Skeletal muscle tissue (tissue), 4 donors: Measurements from ENCODE around the gene CTRB1. TPM values are rescaled to one million over a fixed set of nuclear protein-coding genes. Genes with fewer than 3 reads are reported as not detected.
"Not testable (repeated sequence)": the region's sequence is repeated elsewhere in the genome, so short reads cannot be mapped to it uniquely, and the experiment has no call there.

Experiments
- H3K27ac ChIP-seq: one replicate; pipeline ENCODE4 v1.7.0; 2013; ENCODE audit warnings: mild to moderate bottlenecking, low read depth, low read length, inconsistent platforms
- H3K27me3 ChIP-seq, 3 donors: one replicate each; pipeline ENCODE4 v1.7.0; 2013; ENCODE audit warnings: low read length in 3 of 3; ENCODE audit not compliant: control insufficient read depth in 3 of 3, insufficient read depth in 3 of 3
- H3K36me3 ChIP-seq, 3 donors: one replicate each; pipeline ENCODE4 v1.7.0; 2013; ENCODE audit warnings: low read length in 3 of 3; ENCODE audit not compliant: control insufficient read depth in 3 of 3, insufficient read depth in 3 of 3
- H3K4me1 ChIP-seq, 3 donors: one replicate each; pipeline ENCODE4 v1.7.0; 2013; ENCODE audit warnings: low read length in 3 of 3, mild to moderate bottlenecking in 3 of 3; ENCODE audit not compliant: control insufficient read depth in 3 of 3, insufficient read depth in 3 of 3
- H3K4me3 ChIP-seq, 3 donors: one replicate each; pipeline ENCODE4 v1.7.0; 2013; ENCODE audit warnings: low read length in 3 of 3
- H3K9ac ChIP-seq, 3 donors: one replicate each; pipeline ENCODE4 v1.7.0; 2013; ENCODE audit warnings: low read length in 3 of 3, mild to moderate bottlenecking in 3 of 3, moderate library complexity in 2 of 3, low read depth in 1 of 3
- H3K9me3 ChIP-seq, 3 donors: one replicate each; pipeline ENCODE4 v1.7.0; 2013; ENCODE audit warnings: low read length in 3 of 3; ENCODE audit not compliant: control insufficient read depth in 3 of 3
- total RNA-seq: library from RNA; depleted of rRNA; stranded (reverse); fragments of >200 nt; gene quantifications from one replicate; pipeline ENCODE4 v1.2.3, GENCODE V29; 2014
- donor health status: Osteomylitis.

CTRB1 gene
- total RNA-seq, 1 donor from 2014 or later: not detected

GRCh38 chr16:75265911-75266701 is 47.3 kb downstream of the CTRB1 start:
- H3K4me3 ChIP-seq: peak overlapping the region; percentile 67 to 88 (median 85)
- peaks cover 62 to 66% (median 65%) of the 10 kb centered on the region in 3 donors for H3K4me1 ChIP-seq
- H3K27ac ChIP-seq: peak overlapping the region; percentile 97
- peaks cover 0 to 4% (median 4%) of the 10 kb centered on the region in 3 donors for H3K36me3 ChIP-seq
- peak overlapping the region; percentile 89 to 96 (median 95) for H3K9ac ChIP-seq
- no peaks in the 10 kb centered on the region for H3K9me3 ChIP-seq
- no peaks in the 10 kb centered on the region for H3K27me3 ChIP-seq

- Histone ChIP-seq H3K4me3 (peak overlapping the region; percentile 67 to 88 (median 85)), H3K27me3 (no peaks in the 10 kb centered on the region)
Observed at GRCh38 chr16:75266738-75267630, 48.2 kb downstream of the CTRB1 start.

DNA sequence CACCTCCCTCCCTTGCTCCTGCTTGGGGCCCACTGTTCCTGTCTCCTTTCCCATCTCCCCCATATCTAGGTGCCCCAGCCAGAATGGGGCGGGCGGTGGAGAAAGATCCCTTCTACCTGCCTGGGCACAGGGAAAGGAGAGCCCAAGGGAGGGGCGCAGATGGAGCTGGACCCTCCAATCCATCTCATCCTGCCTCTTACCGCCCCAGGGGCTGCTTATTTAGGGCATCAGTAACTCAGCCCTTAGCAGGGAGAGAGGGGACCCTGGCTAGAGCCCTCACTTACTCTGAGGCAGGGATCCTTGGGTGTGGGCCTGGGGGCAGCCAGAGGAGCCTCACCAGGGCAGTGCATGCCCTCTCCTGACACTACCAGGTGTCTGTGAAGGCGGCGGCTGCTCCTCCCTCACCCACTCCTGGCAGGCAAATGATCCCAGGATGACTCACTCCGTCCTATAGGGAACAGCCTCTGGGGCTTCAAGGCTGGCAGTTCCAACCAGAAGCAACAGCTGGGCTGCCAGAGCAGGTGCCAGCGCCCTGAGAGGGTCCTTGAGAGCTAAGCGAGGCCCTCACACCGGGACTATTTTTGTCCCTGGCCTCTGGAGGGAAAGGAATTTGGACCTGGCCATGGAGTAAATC is 49.0 kb downstream of the CTRB1 start:
- Histone ChIP-seq H3K4me3 (peak overlapping the region in 1 of 3 donors; percentile 41), H3K27ac (peak overlapping the region; percentile 84), H3K9me3 (no peaks in the 10 kb centered on the region), H3K4me1 (peaks cover 47 to 52% (median 48%) of the 10 kb centered on the region in 3 donors), H3K36me3 (peaks cover 0 to 3% (median 2%) of the 10 kb centered on the region in 3 donors), H3K27me3 (no peaks in the 10 kb centered on the region), H3K9ac (peak overlapping the region; percentile 33 to 71 (median 71))

More at GRCh38 chr16:75266738-75267630, 48.2 kb downstream of the CTRB1 start:
- Histone ChIP-seq H3K9me3 (no peaks in the 10 kb centered on the region), H3K4me1 (peaks cover 55 to 60% (median 56%) of the 10 kb centered on the region in 3 donors), H3K9ac (peak overlapping the region; percentile 89 to 96 (median 95)), H3K36me3 (peaks cover 0 to 4% (median 3%) of the 10 kb centered on the region in 3 donors), H3K27ac (peak overlapping the region; percentile 97)

DNA sequence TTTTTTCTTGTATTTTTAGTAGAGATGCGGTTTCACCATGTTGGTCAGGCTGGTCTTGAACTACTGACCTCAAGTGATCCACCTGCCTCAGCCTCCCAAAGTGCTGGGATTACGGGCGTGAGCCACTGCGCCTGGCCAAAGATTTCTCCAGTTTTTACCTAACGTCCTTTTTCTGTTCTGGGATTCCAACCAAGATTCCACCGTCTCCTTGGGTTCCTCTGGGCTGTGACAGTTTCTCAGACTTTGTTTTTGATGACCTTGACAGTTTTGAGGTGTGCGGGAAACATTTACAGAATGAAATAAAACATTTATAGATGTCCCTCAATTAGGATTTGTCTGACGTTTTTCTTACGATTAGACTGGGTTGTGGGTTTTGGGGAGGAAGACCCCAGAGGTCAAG is 50.6 kb downstream of the CTRB1 start:
- not testable (repeated sequence) for H3K27ac ChIP-seq, H3K36me3 ChIP-seq, H3K27me3 ChIP-seq, H3K4me3 ChIP-seq, H3K9ac ChIP-seq, H3K9me3 ChIP-seq
- H3K4me1 ChIP-seq: peaks cover 31 to 36% (median 32%) of the 10 kb centered on the region in 3 donors

DNA sequence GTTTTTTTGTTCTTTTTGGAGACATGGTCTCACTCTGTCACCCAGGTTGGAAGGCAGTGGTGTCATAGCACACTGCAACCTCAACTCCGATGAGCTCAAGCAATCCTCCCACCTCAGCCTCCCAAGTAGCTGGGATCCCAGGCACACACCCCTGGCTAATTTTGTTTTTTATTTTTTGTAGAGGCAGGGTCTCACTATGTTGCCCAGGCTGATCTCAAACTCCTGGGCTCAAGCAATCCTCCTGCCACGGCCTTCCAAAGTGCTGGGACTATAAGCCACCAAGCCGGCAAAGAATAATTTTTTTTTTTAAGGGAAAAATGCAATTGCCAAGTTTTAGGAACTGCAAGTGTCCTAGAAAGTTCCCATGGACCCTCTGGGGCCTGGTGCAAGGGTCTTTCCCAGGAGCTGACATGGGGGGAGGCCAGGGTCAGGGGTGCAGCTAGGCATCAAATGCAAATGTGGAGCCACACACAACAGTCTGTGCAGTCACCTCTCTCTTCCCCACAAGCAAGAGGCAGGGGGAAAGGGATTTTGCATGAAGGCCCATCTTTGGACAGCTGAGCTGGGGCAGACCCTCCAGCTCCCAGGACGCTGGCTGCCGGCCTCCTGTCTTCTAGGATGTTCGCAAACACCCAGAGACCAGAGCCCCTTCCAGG is 52.8 kb downstream of the CTRB1 start:
- H3K4me1 ChIP-seq: peaks cover 16 to 21% (median 18%) of the 10 kb centered on the region in 3 donors
- H3K4me3 ChIP-seq: no peak overlapping the region
- H3K9ac ChIP-seq: no peak overlapping the region
- H3K27ac ChIP-seq: no peak overlapping the region
- H3K27me3 ChIP-seq: no peaks in the 10 kb centered on the region
- no peaks in the 10 kb centered on the region for H3K9me3 ChIP-seq
- H3K36me3 ChIP-seq: no peaks in the 10 kb centered on the region

DNA sequence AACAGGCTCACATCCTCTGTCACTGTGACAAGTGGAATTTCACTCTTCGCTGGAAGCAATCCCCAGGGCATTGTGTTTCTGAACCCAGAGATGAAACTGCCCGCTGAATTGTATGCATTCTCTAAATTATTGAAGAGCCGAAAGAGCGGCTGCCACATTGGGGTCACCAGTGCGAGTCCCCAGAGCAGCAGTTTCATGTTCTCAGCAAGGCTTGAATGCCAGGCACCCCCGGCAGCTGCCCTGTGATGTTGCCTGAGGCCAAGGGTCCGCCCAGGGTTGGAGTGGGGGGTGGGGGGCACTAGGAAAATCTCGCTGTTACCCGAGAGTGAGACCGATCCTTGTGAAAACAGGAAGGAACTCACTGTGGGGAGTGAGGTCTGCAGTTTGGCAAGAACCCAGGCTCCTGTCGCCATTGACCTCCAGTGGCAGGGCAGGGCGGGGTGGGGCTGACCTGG is 53.3 kb downstream of the CTRB1 start:
- H3K9ac ChIP-seq: no peak overlapping the region
- no peaks in the 10 kb centered on the region for H3K36me3 ChIP-seq
- no peaks in the 10 kb centered on the region for H3K9me3 ChIP-seq
- no peak overlapping the region for H3K4me3 ChIP-seq
- H3K27me3 ChIP-seq: no peaks in the 10 kb centered on the region
- no peak overlapping the region for H3K27ac ChIP-seq
- H3K4me1 ChIP-seq: peaks cover 11 to 16% (median 13%) of the 10 kb centered on the region in 3 donors

- not testable (repeated sequence) for H3K4me3 ChIP-seq, H3K9me3 ChIP-seq, H3K9ac ChIP-seq, H3K36me3 ChIP-seq, H3K27me3 ChIP-seq, H3K27ac ChIP-seq
- peaks cover 7 to 11% (median 10%) of the 10 kb centered on the region in 3 donors for H3K4me1 ChIP-seq
Observed at GRCh38 chr16:75272629-75273028, 53.8 kb downstream of the CTRB1 start.

DNA sequence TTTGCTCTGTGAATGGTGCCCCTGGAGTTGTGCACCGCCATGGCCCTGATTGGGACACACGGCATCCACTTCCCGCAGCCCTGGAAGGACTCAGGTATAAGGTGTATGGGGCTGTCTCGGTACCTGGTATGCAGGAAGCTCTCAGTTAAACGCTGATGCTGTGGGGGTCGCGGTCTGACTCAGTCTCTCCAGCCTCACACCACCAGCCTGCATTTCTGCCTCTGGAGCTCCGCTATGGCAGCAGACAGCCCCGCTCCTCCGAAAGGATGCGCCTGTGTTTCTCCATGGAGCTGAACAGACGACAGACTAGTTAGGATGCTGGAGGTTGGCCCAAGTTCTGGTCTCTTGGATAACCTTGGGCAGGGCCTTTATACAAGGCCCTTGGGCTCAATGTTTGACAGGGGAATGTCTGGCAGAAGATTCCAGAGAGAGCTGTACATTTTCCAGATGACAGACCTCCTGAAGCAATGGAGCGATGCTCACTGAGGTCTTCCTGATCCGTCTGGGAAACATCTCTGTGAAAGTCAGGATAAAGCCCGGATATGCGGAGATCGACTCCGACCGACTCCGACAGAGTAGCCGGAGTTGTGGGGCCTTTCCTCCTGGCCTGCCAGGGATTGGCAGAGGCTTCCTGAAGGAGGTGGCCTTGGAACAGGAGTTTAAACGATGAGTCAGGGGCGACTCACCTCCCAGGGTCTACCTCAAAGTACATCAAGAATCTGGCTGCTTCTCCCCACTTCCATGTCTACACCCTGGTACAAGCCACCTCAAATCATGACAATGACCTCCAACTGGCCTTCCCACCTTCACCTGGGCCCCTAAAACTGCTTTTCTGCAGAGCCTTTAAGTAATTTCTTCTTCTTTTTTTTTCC is 54.5 kb downstream of the CTRB1 start:
- no peaks in the 10 kb centered on the region for H3K36me3 ChIP-seq
- H3K4me3 ChIP-seq: no peak overlapping the region
- no peaks in the 10 kb centered on the region for H3K9me3 ChIP-seq
- no peak overlapping the region for H3K9ac ChIP-seq
- peaks cover 0 to 5% (median 3%) of the 10 kb centered on the region in 3 donors for H3K4me1 ChIP-seq
- no peaks in the 10 kb centered on the region for H3K27me3 ChIP-seq
- no peak overlapping the region for H3K27ac ChIP-seq
